SU-DHL-6 (cell line): ENCODE data around the gene EEF1AKMT3.

Source experiments
- EZH2phosphoT487 ChIP-seq: fragments of 200-600 bp; sonication (generic), shearing (Covaris generic); conservative IDR thresholded peaks from 2 replicates; pipeline ENCODE4 v1.6.1; 2018; ENCODE audit warnings: mild to moderate bottlenecking, antibody characterized with exemption, low read length, moderate library complexity, mixed read lengths
- TF ChIP-seq, protein P1 (sequence below): fragments of 200-600 bp; sonication (generic); IDR thresholded peaks from one replicate; pipeline ENCODE4 v1.5.1; 2017; ENCODE audit warnings: antibody characterized with exemption, mild to moderate bottlenecking, low read length, moderate library complexity; ENCODE audit not compliant: insufficient read depth, poor library complexity, severe bottlenecking

DNA sequence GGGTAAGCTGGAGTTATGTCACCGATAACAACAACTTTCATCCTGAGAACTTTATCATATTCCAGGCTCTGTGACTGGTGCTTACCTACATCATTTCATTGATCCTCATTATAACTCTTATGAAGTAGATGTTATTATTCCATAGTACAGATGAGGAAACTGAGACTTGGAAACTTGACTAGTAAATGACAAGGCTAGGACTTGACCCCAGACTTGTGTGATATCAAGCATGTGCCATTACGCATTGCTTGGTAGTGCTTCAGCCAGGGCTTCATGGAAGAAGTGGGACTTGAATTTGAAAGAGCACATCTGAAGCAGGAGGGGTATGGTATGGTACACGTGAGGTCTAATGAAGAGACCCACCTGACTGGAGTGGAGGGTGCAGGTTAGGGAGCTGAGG, 34.3 kb downstream of the EEF1AKMT3 start:
- TF ChIP-seq, protein P1, sequence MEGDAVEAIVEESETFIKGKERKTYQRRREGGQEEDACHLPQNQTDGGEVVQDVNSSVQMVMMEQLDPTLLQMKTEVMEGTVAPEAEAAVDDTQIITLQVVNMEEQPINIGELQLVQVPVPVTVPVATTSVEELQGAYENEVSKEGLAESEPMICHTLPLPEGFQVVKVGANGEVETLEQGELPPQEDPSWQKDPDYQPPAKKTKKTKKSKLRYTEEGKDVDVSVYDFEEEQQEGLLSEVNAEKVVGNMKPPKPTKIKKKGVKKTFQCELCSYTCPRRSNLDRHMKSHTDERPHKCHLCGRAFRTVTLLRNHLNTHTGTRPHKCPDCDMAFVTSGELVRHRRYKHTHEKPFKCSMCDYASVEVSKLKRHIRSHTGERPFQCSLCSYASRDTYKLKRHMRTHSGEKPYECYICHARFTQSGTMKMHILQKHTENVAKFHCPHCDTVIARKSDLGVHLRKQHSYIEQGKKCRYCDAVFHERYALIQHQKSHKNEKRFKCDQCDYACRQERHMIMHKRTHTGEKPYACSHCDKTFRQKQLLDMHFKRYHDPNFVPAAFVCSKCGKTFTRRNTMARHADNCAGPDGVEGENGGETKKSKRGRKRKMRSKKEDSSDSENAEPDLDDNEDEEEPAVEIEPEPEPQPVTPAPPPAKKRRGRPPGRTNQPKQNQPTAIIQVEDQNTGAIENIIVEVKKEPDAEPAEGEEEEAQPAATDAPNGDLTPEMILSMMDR = no peak
- no peak for TF ChIP-seq EZH2phosphoT487
